ENCODE data around the gene FBXO10.

FBXO10 gene

GRCh38 chr9:37566716-37567115 is 9.5 kb downstream of the FBXO10 start:
- no peak for DNase-seq (ENCODE audit: low read depth)
- no peak overlapping the region for H3K4me3 ChIP-seq (ENCODE audit: low read depth, low read length)
- no peak for TF ChIP-seq CTCF (IDR thresholded peaks at IDR 0.05; ENCODE audit: low read depth, low read length)
- TF ChIP-seq MYC (IDR thresholded peaks at IDR 0.05; ENCODE audit: low read depth, low read length): no peak
- TF ChIP-seq MAX (IDR thresholded peaks at IDR 0.05; ENCODE audit: low read depth, low read length): no peak
- TF ChIP-seq POLR2A (IDR thresholded peaks at IDR 0.05; ENCODE audit: extremely low read depth, insufficient read length): no peak

GRCh38 chr9:37565661-37566618 is 10.2 kb downstream of the FBXO10 start:
- TF ChIP-seq CTCF (IDR thresholded peaks at IDR 0.05; ENCODE audit: low read depth, low read length) (no peak), MAX (IDR thresholded peaks at IDR 0.05; ENCODE audit: low read depth, low read length) (no peak), POLR2A (IDR thresholded peaks at IDR 0.05; ENCODE audit: extremely low read depth, insufficient read length) (no peak), MYC (IDR thresholded peaks at IDR 0.05; ENCODE audit: low read depth, low read length) (no peak)
- H3K4me3 ChIP-seq (ENCODE audit: low read depth, low read length): no peak overlapping the region
- no peak for DNase-seq (ENCODE audit: low read depth)

GRCh38 chr9:37564916-37565315 is 11.3 kb downstream of the FBXO10 start:
- H3K4me3 ChIP-seq (ENCODE audit: low read depth, low read length): no peak overlapping the region
- TF ChIP-seq POLR2A (IDR thresholded peaks at IDR 0.05; ENCODE audit: extremely low read depth, insufficient read length) (no peak), MAX (IDR thresholded peaks at IDR 0.05; ENCODE audit: low read depth, low read length) (no peak), CTCF (IDR thresholded peaks at IDR 0.05; ENCODE audit: low read depth, low read length) (no peak), MYC (IDR thresholded peaks at IDR 0.05; ENCODE audit: low read depth, low read length) (no peak)
- no peak for DNase-seq (ENCODE audit: low read depth)

- TF ChIP-seq MYC (IDR thresholded peaks at IDR 0.05; ENCODE audit: low read depth, low read length) (no peak), MAX (IDR thresholded peaks at IDR 0.05; ENCODE audit: low read depth, low read length) (no peak), POLR2A (IDR thresholded peaks at IDR 0.05; ENCODE audit: extremely low read depth, insufficient read length) (no peak), CTCF (IDR thresholded peaks at IDR 0.05; ENCODE audit: low read depth, low read length) (no peak)
- no peak overlapping the region for H3K4me3 ChIP-seq (ENCODE audit: low read depth, low read length)
- no peak for DNase-seq (ENCODE audit: low read depth)
Observed at GRCh38 chr9:37563806-37564513, 12.2 kb downstream of the FBXO10 start.

- H3K4me3 ChIP-seq (ENCODE audit: low read depth, low read length): no peak overlapping the region
- no peak for DNase-seq (ENCODE audit: low read depth)
- TF ChIP-seq CTCF (IDR thresholded peaks at IDR 0.05; ENCODE audit: low read depth, low read length): no peak
- no peak for TF ChIP-seq MYC (IDR thresholded peaks at IDR 0.05; ENCODE audit: low read depth, low read length)
- TF ChIP-seq MAX (IDR thresholded peaks at IDR 0.05; ENCODE audit: low read depth, low read length): no peak
- TF ChIP-seq POLR2A (IDR thresholded peaks at IDR 0.05; ENCODE audit: extremely low read depth, insufficient read length): no peak
Observed at GRCh38 chr9:37562826-37563225, 13.4 kb downstream of the FBXO10 start.

Data from NB4 (cell line).